ENCODE measurements around the gene STAC2. TPM values are rescaled to one million over a fixed set of nuclear protein-coding genes. Genes with fewer than 3 reads are reported as not detected.

Gene STAC2
- total and polyA plus RNA-seq, 2 of the 13 experiments (the other 11 are each of a cell fraction or from before 2014, with no cell fraction given), result not detected

- Histone ChIP-seq H3K27ac (ENCODE audit: extremely low read length, insufficient read depth, low read length) (no peak overlapping the region), H3K36me3 (replicated peaks in 1 of 2; ENCODE audit: control insufficient read depth in 1 of 2, insufficient read depth in 2 of 2, low read length in 2 of 2) (no peaks in the 10 kb centered on the region), H3K4me3 (replicated peaks in 1 of 3; ENCODE audit: insufficient read depth in 1 of 3, low read depth in 2 of 3, low read length in 3 of 3) (peak overlapping the region in 1 of 3 experiments; percentile 16; a peak in 1 of 6 replicates), H3K4me2 (ENCODE audit: low read depth, low read length) (peak overlapping the region; percentile 51; the same call in 1 of the 2 replicates), H2AFZ (ENCODE audit: low read length) (no peak overlapping the region), H3K9ac (ENCODE audit: insufficient read depth, low read depth, low read length) (no peak overlapping the region), H4K20me1 (ENCODE audit: insufficient read depth, low read length) (no peaks in the 10 kb centered on the region), H3K27me3 (ENCODE audit: control insufficient read depth in 1 of 2, insufficient read depth in 2 of 2, low read length in 2 of 2) (peaks cover 26 to 76% of the 10 kb centered on the region in 2 experiments), H3K4me1 (ENCODE audit: insufficient read depth, low read length) (peaks cover 6% of the 10 kb centered on the region; the same call in 1 of the 2 replicates), H3K79me2 (ENCODE audit: insufficient read depth, low read length) (no peaks in the 10 kb centered on the region), H3K9me3 (ENCODE audit: low read length) (no peaks in the 10 kb centered on the region)
- ChIA-PET POLR2A (no interaction called here), CTCF (ENCODE audit: low intra/inter-chr PET ratio, low total read pairs) (no interaction called here)
- in situ Hi-C loops (cut with HindIII; ENCODE audit: extremely low pct_ligation_motif_present, low pct_unique_long_range_greater_than_20kb) (no loop called here), intact Hi-C loops (cut with micrococcal nuclease; ENCODE audit: unreplicated experiment) (no loop called here)
- FAIRE-seq, result no peak
- ATAC-seq, result peak; percentile 15
- TF ChIP-seq ZNF800 (CRISPR knock-in tag; IDR thresholded peaks at IDR 0.05) (peak; percentile 21; the same call in 1 of the 2 replicates), TBX3 (IDR thresholded peaks at IDR 0.05; ENCODE audit: borderline replicate concordance) (no peak), EZH2 (conservative IDR thresholded peaks at IDR 0.05; ENCODE audit: low read depth, low read length) (peak; percentile 97), SOX5 (CRISPR knock-in tag; IDR thresholded peaks at IDR 0.05; ENCODE audit: borderline replicate concordance) (no peak)
- no TSS peak for BruUV-seq (replicated peaks)
- 21% methylated on average over 39 of the region's 68 CpGs for WGBS (ENCODE audit: low lambda C conversion rate)
- DNase-seq (ENCODE audit: low spot score), result no peak
Observed at GRCh38 chr17:39224778-39225307, 902 bp downstream of the STAC2 start.
